ENCODE data around the gene F7. TPM values are rescaled to one million over a fixed set of nuclear protein-coding genes. Genes with fewer than 3 reads are reported as not detected.

F7 gene
- total RNA-seq, 2 experiments from 2014 or later, result not detected

DNA sequence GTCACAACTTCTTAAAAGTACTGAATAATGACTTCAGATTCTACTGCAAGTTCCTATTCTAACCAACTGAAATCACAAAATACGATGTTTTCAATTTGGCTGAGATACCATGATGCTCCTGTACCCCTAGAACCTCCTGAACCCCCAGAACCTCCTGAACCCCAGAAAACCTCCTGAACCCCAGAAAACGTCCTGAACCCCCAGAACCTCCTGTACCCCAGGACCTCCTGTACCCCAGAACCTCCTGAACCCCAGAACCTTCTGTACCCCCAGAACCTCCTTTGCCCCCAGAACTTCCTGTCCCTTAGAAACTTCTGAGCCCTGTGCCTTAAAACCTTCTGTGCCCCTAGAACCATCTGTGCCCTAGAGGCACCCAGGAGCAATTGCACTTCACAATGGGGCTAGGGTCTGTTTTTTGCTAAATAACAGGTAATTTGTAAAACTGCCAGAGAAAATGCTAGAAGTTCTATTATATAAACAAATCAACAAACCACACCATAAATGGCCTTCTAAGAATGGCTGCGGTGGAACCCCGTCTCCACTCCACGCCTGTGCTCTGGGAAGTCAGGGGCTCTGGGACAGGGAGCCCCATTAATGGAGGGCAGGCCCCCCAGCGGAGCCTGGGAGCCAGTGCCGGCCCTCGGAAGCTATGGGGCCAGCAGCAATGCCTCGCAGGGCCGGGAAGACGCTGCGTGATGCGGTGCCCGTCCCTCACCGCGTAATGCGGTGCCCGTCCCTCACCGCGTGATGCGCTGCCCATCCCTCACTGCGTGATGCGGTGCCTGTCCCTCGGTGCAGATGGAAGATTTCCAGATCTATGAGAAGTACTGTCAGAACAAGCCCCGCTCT, 21.3 kb upstream of the F7 start:
- no peak overlapping the region for H3K27ac Mint-ChIP-seq

GRCh38 chr13:113084943-113085540, 20.5 kb upstream of the F7 start:
- POLR2A ChIA-PET, result no interaction called here
- Mint-ChIP-seq H3K27me3 (ENCODE audit: low read depth) (no peaks in the 10 kb centered on the region), H3K9me3 (ENCODE audit: insufficient read depth) (no peaks in the 10 kb centered on the region), H3K4me3 (no peak overlapping the region), H3K4me1 (ENCODE audit: low read depth) (no peaks in the 10 kb centered on the region), H3K36me3 (ENCODE audit: low read depth) (no peaks in the 10 kb centered on the region), H3K27ac (no peak overlapping the region)
- ATAC-seq (no peak), DNase-seq (no peak)
- CTCF ChIA-PET, result no interaction called here

More for the DNA sequence above, 21.3 kb upstream of the F7 start:
- Mint-ChIP-seq H3K4me3 (no peak overlapping the region), H3K27me3 (ENCODE audit: low read depth) (no peaks in the 10 kb centered on the region), H3K36me3 (ENCODE audit: low read depth) (no peaks in the 10 kb centered on the region), H3K9me3 (ENCODE audit: insufficient read depth) (no peaks in the 10 kb centered on the region), H3K4me1 (ENCODE audit: low read depth) (no peaks in the 10 kb centered on the region)
- no peak for DNase-seq
- no peak for ATAC-seq
- CTCF ChIA-PET, result no interaction called here
- POLR2A ChIA-PET, result no interaction called here

GRCh38 chr13:113086031-113086750, 19.4 kb upstream of the F7 start:
- Mint-ChIP-seq H3K27me3 (ENCODE audit: low read depth) (no peaks in the 10 kb centered on the region), H3K36me3 (ENCODE audit: low read depth) (no peaks in the 10 kb centered on the region), H3K27ac (no peak overlapping the region), H3K4me1 (ENCODE audit: low read depth) (no peaks in the 10 kb centered on the region), H3K4me3 (no peak overlapping the region), H3K9me3 (ENCODE audit: insufficient read depth) (no peaks in the 10 kb centered on the region)
- POLR2A ChIA-PET, result no interaction called here
- DNase-seq, result no peak
- ATAC-seq, result no peak
- CTCF ChIA-PET, result no interaction called here

DNA sequence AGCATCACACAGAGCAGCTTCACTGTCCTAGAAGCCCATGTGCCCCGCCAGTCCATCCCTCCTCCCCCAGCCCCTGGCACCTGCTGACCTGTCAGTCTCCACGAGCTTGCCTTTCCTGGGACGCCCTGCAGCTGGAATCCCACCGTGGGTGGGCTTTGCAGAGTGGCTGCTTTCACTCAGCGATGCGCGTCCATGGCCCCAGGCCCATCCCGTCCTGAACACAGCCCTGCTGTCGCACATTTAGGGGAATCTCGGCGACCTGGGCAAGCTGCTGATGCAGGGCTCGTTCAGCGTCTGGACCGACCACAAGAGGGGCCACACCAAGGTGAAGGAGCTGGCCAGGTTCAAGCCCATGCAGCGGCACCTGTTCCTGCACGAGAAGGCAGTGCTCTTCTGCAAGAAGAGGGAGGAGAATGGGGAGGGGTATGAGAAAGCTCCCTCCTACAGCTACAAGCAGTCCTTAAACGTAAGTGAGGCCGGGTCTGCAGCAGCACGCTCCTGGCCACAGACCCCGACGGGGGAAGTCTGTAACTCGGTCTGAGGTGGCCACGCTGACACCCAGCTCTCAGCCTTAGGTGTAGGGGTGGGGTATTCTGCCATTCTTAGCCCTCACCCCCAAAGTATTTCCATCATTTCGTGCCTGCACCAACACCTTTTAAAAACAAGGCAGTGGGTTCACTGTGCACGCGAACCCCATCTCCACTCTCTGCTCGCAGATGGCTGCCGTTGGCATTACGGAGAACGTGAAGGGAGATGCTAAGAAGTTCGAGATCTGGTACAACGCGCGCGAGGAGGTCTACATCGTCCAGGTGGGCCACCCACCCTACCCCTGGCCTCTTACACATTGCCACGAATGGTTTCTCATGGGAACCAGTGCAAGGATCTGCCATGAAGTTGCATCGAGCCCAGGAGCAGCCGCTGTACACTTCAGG, 18.3 kb upstream of the F7 start:
- ATAC-seq (no peak), DNase-seq (no peak)
- ChIA-PET POLR2A (no interaction called here), CTCF (no interaction called here)
- H3K27ac Mint-ChIP-seq, result no peak overlapping the region
- H3K4me3 Mint-ChIP-seq, result no peak overlapping the region
- no peaks in the 10 kb centered on the region for H3K4me1 Mint-ChIP-seq (ENCODE audit: low read depth)
- no peaks in the 10 kb centered on the region for H3K9me3 Mint-ChIP-seq (ENCODE audit: insufficient read depth)
- no peaks in the 10 kb centered on the region for H3K36me3 Mint-ChIP-seq (ENCODE audit: low read depth)
- H3K27me3 Mint-ChIP-seq (ENCODE audit: low read depth), result no peaks in the 10 kb centered on the region

- Mint-ChIP-seq H3K36me3 (ENCODE audit: low read depth) (no peaks in the 10 kb centered on the region), H3K27ac (no peak overlapping the region), H3K4me3 (no peak overlapping the region), H3K27me3 (ENCODE audit: low read depth) (no peaks in the 10 kb centered on the region), H3K9me3 (ENCODE audit: insufficient read depth) (no peaks in the 10 kb centered on the region), H3K4me1 (ENCODE audit: low read depth) (no peaks in the 10 kb centered on the region)
- DNase-seq (no peak), ATAC-seq (no peak)
- CTCF ChIA-PET, result no interaction called here
- POLR2A ChIA-PET, result no interaction called here
Observed at GRCh38 chr13:113087923-113088690, 17.5 kb upstream of the F7 start.

DNA sequence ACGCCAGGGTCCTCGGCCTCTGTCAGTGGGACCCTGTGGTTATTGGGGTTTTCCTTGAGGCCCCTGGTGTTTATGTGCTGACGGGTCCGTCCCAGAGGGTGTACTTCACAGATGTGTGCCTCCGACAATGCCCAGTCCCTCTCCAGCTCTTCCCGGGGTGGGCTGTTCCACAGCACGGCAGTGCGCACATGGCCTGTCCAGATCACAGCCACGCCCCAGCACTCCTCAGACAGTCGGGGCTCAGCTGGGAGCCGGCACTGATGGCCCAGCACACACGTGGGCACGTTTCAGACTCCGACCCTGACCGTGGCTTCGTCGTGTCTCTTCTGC, 16.9 kb upstream of the F7 start:
- DNase-seq, result no peak
- no peaks in the 10 kb centered on the region for H3K9me3 Mint-ChIP-seq (ENCODE audit: insufficient read depth)
- no peak for ATAC-seq
- H3K27me3 Mint-ChIP-seq (ENCODE audit: low read depth), result no peaks in the 10 kb centered on the region
- no peaks in the 10 kb centered on the region for H3K4me1 Mint-ChIP-seq (ENCODE audit: low read depth)
- ChIA-PET POLR2A (no interaction called here), CTCF (no interaction called here)
- no peaks in the 10 kb centered on the region for H3K36me3 Mint-ChIP-seq (ENCODE audit: low read depth)
- H3K27ac Mint-ChIP-seq, result no peak overlapping the region
- H3K4me3 Mint-ChIP-seq, result no peak overlapping the region

DNA sequence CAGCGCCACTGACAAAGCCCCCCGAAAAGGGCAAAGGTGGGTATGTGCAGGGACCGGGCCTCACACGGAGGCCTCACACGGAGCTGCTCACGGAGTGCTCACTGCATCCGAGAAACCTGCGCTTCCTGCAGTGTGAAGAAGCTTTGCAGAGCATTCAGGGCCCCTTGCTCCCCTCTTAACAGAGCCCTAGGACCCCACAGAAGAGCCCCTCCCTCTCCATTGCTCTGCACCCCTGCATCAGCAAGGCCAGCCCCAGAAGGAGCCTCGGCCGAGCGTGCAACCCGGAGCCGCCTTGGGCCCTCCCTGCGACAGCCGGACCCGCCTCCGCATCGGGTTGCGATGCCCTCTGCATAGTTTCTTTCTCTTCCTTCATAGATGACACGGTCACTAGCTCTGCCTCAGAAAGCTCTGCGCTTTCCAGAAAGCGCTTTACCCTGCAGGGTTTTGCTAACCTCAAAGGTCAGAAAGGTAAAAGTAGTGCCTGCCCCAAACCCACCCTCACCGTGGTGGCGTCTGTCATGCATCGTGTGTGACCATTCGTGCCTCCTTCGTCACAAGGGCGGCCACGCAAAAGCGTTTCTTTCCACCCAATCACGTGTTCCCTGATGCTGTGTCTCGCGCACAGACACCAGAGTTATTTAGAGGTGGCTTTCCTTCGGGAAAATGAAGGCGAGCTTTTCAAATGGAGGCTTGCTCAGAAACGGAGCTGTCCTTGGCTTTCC, 15.7 kb upstream of the F7 start:
- Mint-ChIP-seq H3K36me3 (ENCODE audit: low read depth) (no peaks in the 10 kb centered on the region), H3K27me3 (ENCODE audit: low read depth) (no peaks in the 10 kb centered on the region), H3K4me3 (no peak overlapping the region), H3K4me1 (ENCODE audit: low read depth) (no peaks in the 10 kb centered on the region), H3K27ac (no peak overlapping the region), H3K9me3 (ENCODE audit: insufficient read depth) (no peaks in the 10 kb centered on the region)
- POLR2A ChIA-PET, result no interaction called here
- DNase-seq (no peak), ATAC-seq (no peak)
- CTCF ChIA-PET, result no interaction called here

GRCh38 chr13:113090415-113090770, 15.2 kb upstream of the F7 start:
- H3K4me1 Mint-ChIP-seq (ENCODE audit: low read depth), result no peaks in the 10 kb centered on the region
- DNase-seq, result no peak
- no peaks in the 10 kb centered on the region for H3K36me3 Mint-ChIP-seq (ENCODE audit: low read depth)
- no peak overlapping the region for H3K27ac Mint-ChIP-seq
- no peak overlapping the region for H3K4me3 Mint-ChIP-seq
- POLR2A ChIA-PET, result no interaction called here
- ATAC-seq, result no peak
- H3K9me3 Mint-ChIP-seq (ENCODE audit: insufficient read depth), result no peaks in the 10 kb centered on the region
- CTCF ChIA-PET, result no interaction called here
- H3K27me3 Mint-ChIP-seq (ENCODE audit: low read depth), result no peaks in the 10 kb centered on the region

GRCh38 chr13:113090806-113091205, 14.8 kb upstream of the F7 start:
- DNase-seq (no peak), ATAC-seq (no peak)
- H3K4me1 Mint-ChIP-seq (ENCODE audit: low read depth), result no peaks in the 10 kb centered on the region
- no peak overlapping the region for H3K4me3 Mint-ChIP-seq
- H3K36me3 Mint-ChIP-seq (ENCODE audit: low read depth), result no peaks in the 10 kb centered on the region
- H3K27me3 Mint-ChIP-seq (ENCODE audit: low read depth), result no peaks in the 10 kb centered on the region
- no peak overlapping the region for H3K27ac Mint-ChIP-seq
- ChIA-PET POLR2A (no interaction called here), CTCF (no interaction called here)
- no peaks in the 10 kb centered on the region for H3K9me3 Mint-ChIP-seq (ENCODE audit: insufficient read depth)

DNA sequence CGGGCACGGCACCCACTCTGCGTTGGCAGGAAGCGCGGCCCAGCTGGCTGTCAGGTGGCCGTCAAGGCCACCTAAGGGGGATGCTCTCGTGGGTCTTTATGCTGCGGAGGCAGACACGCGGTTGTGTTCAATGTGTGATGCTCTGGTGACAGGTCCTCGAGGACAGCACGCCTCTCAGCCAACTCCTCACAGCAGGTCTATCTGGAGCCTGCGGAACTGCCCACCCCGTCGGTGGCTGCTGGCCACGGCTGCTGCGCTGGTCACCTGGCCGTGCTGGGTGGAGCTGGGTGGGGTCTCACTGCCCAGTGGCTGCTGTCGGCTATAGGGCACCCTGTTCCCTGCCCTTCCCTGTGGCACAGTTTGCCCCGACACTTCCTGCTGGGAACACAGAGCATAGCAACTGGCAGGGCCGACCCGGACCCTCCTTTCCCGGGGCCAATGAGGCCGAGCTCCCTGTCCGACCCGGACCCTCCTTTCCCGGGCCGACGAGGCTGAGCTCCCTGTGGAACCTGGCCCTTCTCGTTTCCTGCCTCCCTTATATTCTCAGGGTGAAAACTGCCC, 14.3 kb upstream of the F7 start:
- POLR2A ChIA-PET, result no interaction called here
- ATAC-seq (no peak), DNase-seq (no peak)
- H3K27ac Mint-ChIP-seq, result no peak overlapping the region
- no peaks in the 10 kb centered on the region for H3K4me1 Mint-ChIP-seq (ENCODE audit: low read depth)
- no peaks in the 10 kb centered on the region for H3K36me3 Mint-ChIP-seq (ENCODE audit: low read depth)
- H3K9me3 Mint-ChIP-seq (ENCODE audit: insufficient read depth), result no peaks in the 10 kb centered on the region
- H3K27me3 Mint-ChIP-seq (ENCODE audit: low read depth), result no peaks in the 10 kb centered on the region
- no peak overlapping the region for H3K4me3 Mint-ChIP-seq
- CTCF ChIA-PET, result no interaction called here
